Effector memory CD4-positive, alpha-beta T cell (primary cell): Measurements from ENCODE around the gene YJU2.
"Not testable (repeated sequence)": the region's sequence is repeated elsewhere in the genome, so short reads cannot be mapped to it uniquely, and the experiment has no call there.

Experiments
- DNase-seq, 3 donors: peaks; one replicate each; pipeline ENCODE4 v3.0.0-alpha.2; 2020
- H3K27ac ChIP-seq: 2 replicates; pipeline ENCODE4 v1.7.0; 2013; ENCODE audit warnings: mild to moderate bottlenecking, low read length, moderate library complexity; ENCODE audit not compliant: insufficient read depth, poor library complexity, severe bottlenecking
- H3K27me3 ChIP-seq: replicated peaks from 2 replicates; pipeline ENCODE4 v1.7.0; 2013; ENCODE audit warnings: mild to moderate bottlenecking, low read length; ENCODE audit not compliant: insufficient read depth, control insufficient read depth, poor library complexity, severe bottlenecking
- H3K36me3 ChIP-seq: 2 replicates; pipeline ENCODE4 v1.7.0; 2013; ENCODE audit warnings: mild to moderate bottlenecking, low read length, moderate library complexity; ENCODE audit not compliant: control insufficient read depth, insufficient read depth
- H3K4me1 ChIP-seq: 2 replicates; pipeline ENCODE4 v1.7.0; 2013; ENCODE audit warnings: low read length, mild to moderate bottlenecking; ENCODE audit not compliant: control insufficient read depth, insufficient read depth, poor library complexity, severe bottlenecking
- H3K4me3 ChIP-seq: 2 replicates; pipeline ENCODE4 v1.7.0; 2013; ENCODE audit warnings: low read length, low read depth, mild to moderate bottlenecking; ENCODE audit not compliant: insufficient read depth, poor library complexity, severe bottlenecking
- H3K9me3 ChIP-seq: 2 replicates; pipeline ENCODE4 v1.7.0; 2013; ENCODE audit warnings: mild to moderate bottlenecking, low read length, moderate library complexity; ENCODE audit not compliant: control insufficient read depth

YJU2 gene

GRCh38 chr19:4279530-4280422, 32.9 kb downstream of the YJU2 start:
- DNase-seq: no peak
- Histone ChIP-seq H3K27ac (no peak overlapping the region), H3K36me3 (no peaks in the 10 kb centered on the region), H3K4me3 (peak overlapping the region; percentile 8), H3K9me3 (no peaks in the 10 kb centered on the region), H3K27me3 (peaks cover 18% of the 10 kb centered on the region), H3K4me1 (peaks cover 10% of the 10 kb centered on the region)

DNA sequence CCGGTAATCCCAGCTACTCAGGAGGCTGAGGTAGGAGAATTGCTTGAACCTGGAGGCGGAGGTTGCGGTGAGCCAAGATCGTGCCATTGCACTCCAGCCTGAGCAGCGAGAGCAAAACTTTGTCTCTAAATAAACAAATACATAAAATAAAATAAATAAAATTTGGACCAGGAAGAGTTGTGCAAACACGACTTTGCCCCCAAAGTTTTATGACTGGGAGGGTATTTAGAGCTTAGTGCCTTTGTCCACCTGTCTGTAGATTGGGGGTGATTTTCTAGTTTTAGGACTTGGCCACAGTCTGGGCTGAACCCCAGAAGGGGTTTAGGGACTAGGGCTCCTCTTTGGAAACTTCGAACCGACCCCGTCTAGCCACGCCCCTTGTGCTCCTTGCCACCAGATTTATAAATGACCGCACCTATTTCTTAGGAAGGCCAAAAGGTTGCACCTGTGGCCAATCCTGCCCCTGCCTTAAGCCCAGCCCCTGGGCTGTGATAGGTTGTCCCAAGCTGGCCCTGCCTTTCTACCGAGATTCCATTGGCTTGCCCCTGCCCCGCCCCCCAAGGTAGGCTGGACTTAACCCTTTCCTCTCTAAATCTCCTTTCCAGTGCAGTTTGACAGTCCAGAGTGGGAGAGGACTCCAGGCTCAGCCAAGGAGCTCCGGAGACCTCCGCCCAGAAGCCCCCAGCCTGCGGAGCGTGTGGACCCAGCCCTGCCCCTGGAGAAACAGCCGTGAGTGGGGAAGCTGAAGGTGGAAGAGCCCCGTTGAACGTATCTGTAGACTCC, 37.5 kb downstream of the YJU2 start:
- H3K36me3 ChIP-seq: no peaks in the 10 kb centered on the region
- H3K9me3 ChIP-seq: no peaks in the 10 kb centered on the region
- H3K4me1 ChIP-seq: peaks cover 8% of the 10 kb centered on the region
- no peak overlapping the region for H3K27ac ChIP-seq
- DNase-seq: no peak
- peaks cover 10% of the 10 kb centered on the region for H3K27me3 ChIP-seq
- H3K4me3 ChIP-seq: no peak overlapping the region

DNA sequence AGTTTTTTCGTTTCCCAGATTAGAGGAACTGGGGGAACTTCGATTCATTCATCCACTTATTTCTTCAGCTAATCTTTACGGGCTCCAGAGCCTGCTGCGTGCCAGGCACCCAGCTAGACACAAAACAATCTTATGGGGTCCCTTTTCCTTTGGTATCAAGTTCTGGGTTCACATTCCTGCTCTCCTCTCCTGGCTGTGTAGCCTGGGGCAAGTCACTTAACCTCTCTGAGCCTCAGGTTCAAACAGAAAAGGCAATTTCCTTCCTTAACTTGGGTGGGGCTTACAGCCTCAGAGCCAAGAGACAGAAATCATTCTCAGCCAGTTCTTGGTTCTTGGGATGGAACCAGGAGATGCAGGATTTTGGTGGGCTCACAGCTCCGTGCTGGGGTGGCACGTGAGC, 38.1 kb downstream of the YJU2 start:
- no peak for DNase-seq
- peaks cover 4% of the 10 kb centered on the region for H3K27me3 ChIP-seq
- H3K9me3 ChIP-seq: no peaks in the 10 kb centered on the region
- H3K27ac ChIP-seq: no peak overlapping the region
- no peaks in the 10 kb centered on the region for H3K36me3 ChIP-seq
- no peak overlapping the region for H3K4me3 ChIP-seq
- peaks cover 2% of the 10 kb centered on the region for H3K4me1 ChIP-seq

DNA sequence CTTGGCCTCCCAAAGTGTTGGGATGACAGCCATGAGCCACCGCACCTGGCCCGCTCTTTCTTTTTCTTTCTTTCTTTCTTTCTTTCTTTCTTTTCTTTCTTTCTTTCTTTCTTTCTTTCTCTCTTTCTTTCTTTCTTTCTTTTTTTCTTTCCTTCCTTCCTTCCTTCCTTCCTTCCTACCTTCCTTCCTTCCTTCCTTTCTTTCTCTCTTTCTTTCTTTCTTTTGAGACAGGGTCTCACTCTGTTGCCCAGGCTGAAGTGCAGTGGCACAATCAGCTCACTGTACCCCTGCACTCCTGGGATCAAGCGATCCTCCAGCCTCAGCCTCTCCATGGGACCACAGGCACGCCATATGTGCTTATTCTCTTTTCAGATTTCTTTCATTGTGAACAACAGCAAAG, 39.3 kb downstream of the YJU2 start:
- not testable (repeated sequence) for H3K4me3 ChIP-seq, H3K36me3 ChIP-seq, H3K27me3 ChIP-seq, H3K4me1 ChIP-seq, H3K9me3 ChIP-seq, H3K27ac ChIP-seq, DNase-seq

GRCh38 chr19:4288091-4288777, 41.4 kb downstream of the YJU2 start:
- no peaks in the 10 kb centered on the region for H3K36me3 ChIP-seq
- H3K27me3 ChIP-seq: no peaks in the 10 kb centered on the region
- H3K4me3 ChIP-seq: no peak overlapping the region
- no peaks in the 10 kb centered on the region for H3K9me3 ChIP-seq
- no peaks in the 10 kb centered on the region for H3K4me1 ChIP-seq
- no peak overlapping the region for H3K27ac ChIP-seq
- no peak for DNase-seq

DNA sequence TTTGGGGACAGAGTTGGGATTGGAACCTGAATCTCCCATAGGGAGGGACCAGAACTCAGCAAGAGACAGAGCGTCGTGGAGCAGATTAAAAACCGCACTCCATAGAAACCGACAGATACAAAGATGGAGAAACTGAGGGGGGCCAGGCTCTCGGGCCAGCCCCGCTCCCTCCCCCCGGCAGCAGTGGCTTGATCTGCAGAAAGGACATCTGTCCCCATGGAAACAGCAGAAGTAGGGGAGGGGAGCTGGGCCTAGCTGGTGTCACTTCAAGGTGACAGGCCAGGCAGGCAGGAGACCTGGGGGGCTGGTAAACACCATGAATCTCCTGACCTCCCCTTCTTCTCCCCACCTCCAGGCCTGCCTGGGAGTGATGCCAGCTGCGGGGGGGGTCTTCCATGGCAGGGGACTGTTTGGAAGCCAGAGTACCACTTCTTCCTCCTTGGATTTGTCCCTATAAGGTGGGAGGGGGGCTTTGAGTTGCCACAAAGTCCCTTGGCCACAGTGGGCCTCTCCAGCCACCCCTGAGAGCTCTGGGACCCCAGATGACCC, 44.4 kb downstream of the YJU2 start:
- Histone ChIP-seq H3K27ac (no peak overlapping the region), H3K36me3 (no peaks in the 10 kb centered on the region), H3K4me3 (no peak overlapping the region), H3K27me3 (no peaks in the 10 kb centered on the region), H3K4me1 (no peaks in the 10 kb centered on the region), H3K9me3 (no peaks in the 10 kb centered on the region)
- no peak for DNase-seq

- Histone ChIP-seq H3K36me3 (no peaks in the 10 kb centered on the region), H3K27me3 (no peaks in the 10 kb centered on the region), H3K9me3 (no peaks in the 10 kb centered on the region)
Observed at GRCh38 chr19:4292515-4292914, 45.6 kb downstream of the YJU2 start.

GRCh38 chr19:4294389-4294788, 47.5 kb downstream of the YJU2 start:
- H3K4me3 ChIP-seq: no peak overlapping the region
- no peak for DNase-seq
- H3K27me3 ChIP-seq: no peaks in the 10 kb centered on the region
- no peaks in the 10 kb centered on the region for H3K4me1 ChIP-seq
- H3K9me3 ChIP-seq: no peaks in the 10 kb centered on the region
- H3K27ac ChIP-seq: no peak overlapping the region
- H3K36me3 ChIP-seq: no peaks in the 10 kb centered on the region

More at GRCh38 chr19:4292515-4292914, 45.6 kb downstream of the YJU2 start:
- no peak overlapping the region for H3K4me3 ChIP-seq
- DNase-seq: no peak
- no peak overlapping the region for H3K27ac ChIP-seq
- H3K4me1 ChIP-seq: no peaks in the 10 kb centered on the region

DNA sequence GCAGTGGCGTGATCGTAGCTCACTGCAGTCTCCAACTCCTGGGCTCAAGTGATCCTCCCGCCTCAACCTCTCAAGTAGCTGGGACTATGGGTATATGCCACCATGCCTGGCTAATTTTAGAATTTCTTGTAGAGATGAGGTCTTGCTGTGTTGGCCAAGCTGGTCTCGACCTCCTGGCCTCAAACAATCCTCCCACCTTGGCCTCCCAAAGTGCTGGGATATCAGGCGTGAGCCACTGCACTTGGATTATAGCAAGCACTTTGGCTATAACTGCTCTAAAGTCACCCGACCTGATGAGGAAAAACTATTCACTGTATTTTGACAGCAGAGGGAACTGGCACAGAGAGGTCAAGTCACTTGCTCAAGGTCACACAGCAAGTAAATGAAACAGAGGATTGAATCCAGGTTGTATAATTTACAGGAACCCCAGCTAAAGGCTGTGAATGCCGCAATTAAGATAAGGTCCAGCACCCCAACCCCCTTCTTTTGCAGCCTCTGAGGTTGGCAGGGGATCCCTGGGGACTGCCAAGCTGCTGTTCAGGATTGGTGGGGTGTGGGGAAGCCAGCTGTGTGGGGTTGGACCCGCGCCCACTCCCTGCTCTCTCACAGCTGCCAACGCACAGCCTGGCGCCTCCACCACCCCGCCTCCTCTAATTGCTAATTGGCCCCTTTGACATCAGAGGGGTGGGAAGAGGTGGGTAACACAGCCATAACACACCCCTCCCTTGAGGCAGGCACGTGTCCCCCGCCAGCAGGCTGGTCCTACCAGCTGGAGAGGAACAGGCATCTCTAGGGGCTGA, 49.3 kb downstream of the YJU2 start:
- Histone ChIP-seq H3K9me3 (no peaks in the 10 kb centered on the region), H3K4me3 (no peak overlapping the region), H3K4me1 (no peaks in the 10 kb centered on the region), H3K36me3 (no peaks in the 10 kb centered on the region), H3K27ac (no peak overlapping the region), H3K27me3 (no peaks in the 10 kb centered on the region)
- no peak for DNase-seq
